CD4-positive, CD25-positive, alpha-beta regulatory T cell (primary cell): ENCODE measurements around the gene FCGR2B. TPM values are rescaled to one million over a fixed set of nuclear protein-coding genes. Genes with fewer than 3 reads are reported as not detected.

ENCODE experiments used
- ATAC-seq, 2 donors: fragments of 150-1000 bp; cut with Tn5 transposase; one replicate each; pipeline ENCODE4 v1.10.0; 2021; ENCODE audit warnings: low read depth in 2 of 2, moderate number of reproducible peaks in 2 of 2, moderate library complexity in 1 of 2
- DNase-seq, 3 donors: peaks; one replicate each; pipeline versions ENCODE4 v3.0.0 to v3.0.0-alpha.2; 2012 to 2022; ENCODE audit warnings: mixed read lengths in 1 of 3
- H3K27ac ChIP-seq: one replicate; pipeline ENCODE4 v1.7.0; 2013; ENCODE audit warnings: mild to moderate bottlenecking, low read length; ENCODE audit not compliant: insufficient read depth, poor library complexity, severe bottlenecking
- H3K27me3 ChIP-seq: one replicate; pipeline ENCODE4 v1.7.0; 2013; ENCODE audit warnings: low read length; ENCODE audit not compliant: control insufficient read depth, insufficient read depth
- H3K36me3 ChIP-seq: one replicate; pipeline ENCODE4 v1.7.0; 2013; ENCODE audit warnings: mild to moderate bottlenecking, low read length, moderate library complexity; ENCODE audit not compliant: control insufficient read depth, insufficient read depth
- H3K4me1 ChIP-seq: 2 replicates; pipeline ENCODE4 v1.7.0; 2013; ENCODE audit warnings: mild to moderate bottlenecking, low read length; ENCODE audit not compliant: insufficient read depth, control insufficient read depth, poor library complexity, severe bottlenecking
- H3K4me3 ChIP-seq: one replicate; pipeline ENCODE4 v1.7.0; 2013; ENCODE audit warnings: low read depth, mild to moderate bottlenecking, low read length, moderate library complexity
- H3K9me3 ChIP-seq, 2 experiments: 1 replicate in 1 of 2; 2 replicates in 1 of 2; pipeline ENCODE4 v1.7.0; 2013; ENCODE audit warnings: low read length in 2 of 2, mild to moderate bottlenecking in 1 of 2, moderate library complexity in 1 of 2; ENCODE audit not compliant: control insufficient read depth in 2 of 2
- H3K27ac Mint-ChIP-seq, 3 donors: one replicate each; pipeline ENCODE4 v1.8.0; 2020 to 2022; ENCODE audit warnings: mild to moderate bottlenecking in 3 of 3, mixed read lengths in 3 of 3, moderate library complexity in 2 of 3
- H3K27me3 Mint-ChIP-seq: one replicate; pipeline ENCODE4 v1.8.0; 2022; ENCODE audit warnings: mild to moderate bottlenecking, mixed read lengths
- H3K36me3 Mint-ChIP-seq: one replicate; pipeline ENCODE4 v1.8.0; 2020; ENCODE audit warnings: mixed read lengths
- H3K4me1 Mint-ChIP-seq, 4 donors: one replicate each; pipeline ENCODE4 v1.8.0; 2020 to 2022; ENCODE audit warnings: mixed read lengths in 4 of 4, mild to moderate bottlenecking in 1 of 4
- H3K4me3 Mint-ChIP-seq, 4 donors: one replicate each; pipeline ENCODE4 v1.8.0; 2020 to 2022; ENCODE audit warnings: mild to moderate bottlenecking in 4 of 4, mixed read lengths in 4 of 4, moderate library complexity in 3 of 4
- H3K9me3 Mint-ChIP-seq, 7 donors: one replicate each; pipeline ENCODE4 v1.8.0; 2020 to 2022; ENCODE audit warnings: mixed read lengths in 7 of 7, mild to moderate bottlenecking in 3 of 7, moderate library complexity in 2 of 7
- polyA plus RNA-seq, 4 donors: library from polyadenylated mRNA; unstranded; fragments of 300-500 nt; fragmentation: Illumina TruSeq; gene quantifications; one replicate each; pipeline ENCODE4 v1.2.3, GENCODE V29; 2021
- total RNA-seq: library from RNA; stranded (reverse); gene quantifications from one replicate; pipeline ENCODE4 v1.2.3, GENCODE V29; 2022

Gene FCGR2B
- total and polyA plus RNA-seq, 5 donors from 2014 or later = 0.16 to 1.2 (median 0.53) TPM; not detected in 2

GRCh38 chr1:161718559-161719324 lies 55.8 kb downstream of the FCGR2B start:
- Mint-ChIP-seq H3K4me1 (peaks cover 0 to 5% (median under 1%) of the 10 kb centered on the region in 4 donors), H3K27me3 (peaks cover 60% of the 10 kb centered on the region), H3K27ac (no peak overlapping the region), H3K4me3 (no peak overlapping the region), H3K36me3 (no peaks in the 10 kb centered on the region), H3K9me3 (peaks cover 0 to 2% (median 0%) of the 10 kb centered on the region in 7 donors)
- DNase-seq (no peak), ATAC-seq (no peak)
- Histone ChIP-seq H3K27ac (no peak overlapping the region), H3K4me3 (no peak overlapping the region), H3K36me3 (no peaks in the 10 kb centered on the region), H3K9me3 (no peaks in the 10 kb centered on the region), H3K4me1 (no peaks in the 10 kb centered on the region), H3K27me3 (peaks cover 12% of the 10 kb centered on the region)

- H3K27ac Mint-ChIP-seq = no peak overlapping the region
- H3K36me3 Mint-ChIP-seq = no peaks in the 10 kb centered on the region
- DNase-seq (no peak), ATAC-seq (no peak)
- H3K36me3 ChIP-seq = no peaks in the 10 kb centered on the region
- H3K27me3 ChIP-seq = peaks cover 12% of the 10 kb centered on the region
- no peak overlapping the region for H3K27ac ChIP-seq
- H3K4me3 Mint-ChIP-seq = no peak overlapping the region
- H3K4me1 ChIP-seq = no peaks in the 10 kb centered on the region
- peaks cover 66% of the 10 kb centered on the region for H3K27me3 Mint-ChIP-seq
- H3K4me3 ChIP-seq = no peak overlapping the region
- H3K4me1 Mint-ChIP-seq = peaks cover 0 to 5% (median under 1%) of the 10 kb centered on the region in 4 donors
- H3K9me3 Mint-ChIP-seq = peaks cover 0 to 2% (median 0%) of the 10 kb centered on the region in 7 donors
- no peaks in the 10 kb centered on the region for H3K9me3 ChIP-seq
Measured at GRCh38 chr1:161719325-161719611, 56.3 kb downstream of the FCGR2B start.

- Histone ChIP-seq H3K36me3 (no peaks in the 10 kb centered on the region), H3K4me3 (no peak overlapping the region), H3K27ac (no peak overlapping the region), H3K4me1 (peaks cover under 1% of the 10 kb centered on the region), H3K9me3 (no peaks in the 10 kb centered on the region), H3K27me3 (peaks cover 15% of the 10 kb centered on the region)
- H3K4me3 Mint-ChIP-seq = no peak overlapping the region
- peaks cover 0 to 4% (median 0%) of the 10 kb centered on the region in 7 donors for H3K9me3 Mint-ChIP-seq
- H3K27ac Mint-ChIP-seq = no peak overlapping the region
- H3K27me3 Mint-ChIP-seq = peaks cover 70% of the 10 kb centered on the region
- ATAC-seq (no peak), DNase-seq (no peak)
- peaks cover 0 to 7% (median 3%) of the 10 kb centered on the region in 4 donors for H3K4me1 Mint-ChIP-seq
- H3K36me3 Mint-ChIP-seq = no peaks in the 10 kb centered on the region
Measured at GRCh38 chr1:161720422-161720821, 57.5 kb downstream of the FCGR2B start.

GRCh38 chr1:161720956-161721737 lies 58.2 kb downstream of the FCGR2B start, which contains the start of gene FCRLB:
TSS of gene FCRLB (plus strand) at chr1:161721544. CDS start at chr1:161722673, 1,129 bp downstream.
- Histone ChIP-seq H3K9me3 (no peaks in the 10 kb centered on the region), H3K4me1 (peaks cover 8% of the 10 kb centered on the region), H3K27ac (no peak within 1 kb of the TSS), H3K27me3 (peaks cover 15% of the 10 kb centered on the region), H3K36me3 (no peaks in the 10 kb centered on the region), H3K4me3 (no peak within 1 kb of the TSS)
- peaks cover 0 to 4% (median 0%) of the 10 kb centered on the region in 7 donors for H3K9me3 Mint-ChIP-seq
- DNase-seq (no peak), ATAC-seq (no peak)
- H3K4me3 Mint-ChIP-seq = peak within 1 kb of the TSS in 1 of 4 donors; percentile 9
- peaks cover 0 to 14% (median 9%) of the 10 kb centered on the region in 4 donors for H3K4me1 Mint-ChIP-seq
- H3K27ac Mint-ChIP-seq = no peak within 1 kb of the TSS
- H3K27me3 Mint-ChIP-seq = peaks cover 75% of the 10 kb centered on the region
- no peaks in the 10 kb centered on the region for H3K36me3 Mint-ChIP-seq

- peaks cover 0 to 15% (median 10%) of the 10 kb centered on the region in 4 donors for H3K4me1 Mint-ChIP-seq
- ATAC-seq = no peak
- H3K4me3 ChIP-seq = no peak overlapping the region
- no peaks in the 10 kb centered on the region for H3K36me3 Mint-ChIP-seq
- no peaks in the 10 kb centered on the region for H3K36me3 ChIP-seq
- H3K27me3 Mint-ChIP-seq = peaks cover 77% of the 10 kb centered on the region
- no peak overlapping the region for H3K27ac ChIP-seq
- H3K27me3 ChIP-seq = peaks cover 10% of the 10 kb centered on the region
- peak overlapping the region in 1 of 4 donors; percentile 9 for H3K4me3 Mint-ChIP-seq
- DNase-seq = no peak
- H3K4me1 ChIP-seq = peaks cover 11% of the 10 kb centered on the region
- peaks cover 0 to 4% (median 0%) of the 10 kb centered on the region in 7 donors for H3K9me3 Mint-ChIP-seq
- H3K9me3 ChIP-seq = no peaks in the 10 kb centered on the region
- H3K27ac Mint-ChIP-seq = no peak overlapping the region
Measured at GRCh38 chr1:161721738-161722343, 58.9 kb downstream of the FCGR2B start.

- Mint-ChIP-seq H3K4me1 (peaks cover under 1 to 16% (median 10%) of the 10 kb centered on the region in 4 donors), H3K9me3 (peaks cover 0 to 2% (median 0%) of the 10 kb centered on the region in 7 donors), H3K27me3 (peaks cover 73% of the 10 kb centered on the region), H3K4me3 (no peak overlapping the region), H3K27ac (no peak overlapping the region), H3K36me3 (no peaks in the 10 kb centered on the region)
- H3K36me3 ChIP-seq = no peaks in the 10 kb centered on the region
- H3K27ac ChIP-seq = no peak overlapping the region
- H3K4me1 ChIP-seq = peaks cover 15% of the 10 kb centered on the region
- H3K9me3 ChIP-seq = no peaks in the 10 kb centered on the region
- ATAC-seq (no peak), DNase-seq (no peak)
- no peak overlapping the region for H3K4me3 ChIP-seq
- peaks cover 10% of the 10 kb centered on the region for H3K27me3 ChIP-seq
Measured at GRCh38 chr1:161722406-161722805, 59.5 kb downstream of the FCGR2B start.

GRCh38 chr1:161723459-161724141 lies 60.7 kb downstream of the FCGR2B start:
- peaks cover 74% of the 10 kb centered on the region for H3K27me3 Mint-ChIP-seq

More at GRCh38 chr1:161723459-161724141, 60.7 kb downstream of the FCGR2B start:
- Mint-ChIP-seq H3K36me3 (no peaks in the 10 kb centered on the region), H3K4me3 (peak overlapping the region in 1 of 4 donors; percentile 75), H3K27ac (no peak overlapping the region), H3K9me3 (peaks cover 0 to 2% (median 0%) of the 10 kb centered on the region in 7 donors), H3K4me1 (peaks cover 6 to 23% (median 15%) of the 10 kb centered on the region in 4 donors)
- H3K27ac ChIP-seq = no peak overlapping the region
- no peaks in the 10 kb centered on the region for H3K9me3 ChIP-seq
- ATAC-seq (no peak), DNase-seq (no peak)
- peaks cover 13% of the 10 kb centered on the region for H3K27me3 ChIP-seq
- no peak overlapping the region for H3K4me3 ChIP-seq
- H3K4me1 ChIP-seq = peaks cover 22% of the 10 kb centered on the region
- no peaks in the 10 kb centered on the region for H3K36me3 ChIP-seq
